ENCODE measurements around the gene CCDC85B. TPM values are rescaled to one million over a fixed set of nuclear protein-coding genes. Genes with fewer than 3 reads are reported as not detected.

The CCDC85B gene
- total RNA-seq, 1 donor from 2014 or later, result 26.6 TPM

DNA sequence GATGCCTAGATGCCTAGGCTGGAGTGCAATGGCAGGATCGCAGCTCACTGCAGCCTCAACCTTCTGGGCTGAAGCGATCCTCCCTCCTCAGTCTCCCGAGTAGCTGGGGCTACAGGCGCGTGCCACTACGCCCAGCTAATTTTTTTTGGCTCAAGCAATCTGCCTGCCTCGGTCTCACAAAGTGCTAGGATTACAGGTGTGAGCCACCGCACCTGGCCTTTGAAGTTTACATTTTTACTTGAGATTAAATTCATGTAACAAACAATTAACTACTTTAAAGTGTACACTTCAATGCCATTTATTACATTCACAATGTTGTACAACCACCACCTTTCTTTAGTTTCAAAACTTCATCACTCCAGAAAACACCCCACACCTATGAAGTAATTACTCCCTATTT lies 13.2 kb downstream of the CCDC85B start:
- no peaks in the 10 kb centered on the region for H3K27me3 Mint-ChIP-seq (ENCODE audit: low read depth)

DNA sequence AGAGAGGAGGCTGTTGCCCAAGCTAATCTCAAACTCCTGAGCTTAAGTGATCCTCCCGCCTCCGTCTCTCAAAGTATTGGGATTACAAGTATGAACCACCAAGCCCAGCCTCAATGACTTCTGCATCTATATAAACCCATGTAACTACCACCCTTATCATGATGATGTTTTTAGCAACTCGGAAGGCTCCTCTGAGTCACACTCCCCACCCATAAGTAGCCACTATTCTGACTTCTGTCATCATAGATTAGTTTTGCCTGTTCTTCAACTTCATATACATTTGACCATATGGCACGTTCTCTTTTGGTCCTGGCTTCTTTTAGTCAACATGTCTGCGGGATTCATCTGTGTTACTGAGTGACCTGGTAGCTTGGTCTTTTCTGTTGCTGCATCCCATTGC lies 16.1 kb downstream of the CCDC85B start:
- H3K4me1 Mint-ChIP-seq (ENCODE audit: low read depth), result peaks cover 33% of the 10 kb centered on the region
- H3K4me3 Mint-ChIP-seq (ENCODE audit: unreplicated experiment), result no peak overlapping the region
- H3K27me3 Mint-ChIP-seq (ENCODE audit: low read depth), result no peaks in the 10 kb centered on the region
- no peaks in the 10 kb centered on the region for H3K9me3 Mint-ChIP-seq (ENCODE audit: low read depth)
- no peak overlapping the region for H3K27ac Mint-ChIP-seq (ENCODE audit: unreplicated experiment)
- H3K36me3 Mint-ChIP-seq (ENCODE audit: low read depth), result no peaks in the 10 kb centered on the region
- TF ChIP-seq, protein P1, sequence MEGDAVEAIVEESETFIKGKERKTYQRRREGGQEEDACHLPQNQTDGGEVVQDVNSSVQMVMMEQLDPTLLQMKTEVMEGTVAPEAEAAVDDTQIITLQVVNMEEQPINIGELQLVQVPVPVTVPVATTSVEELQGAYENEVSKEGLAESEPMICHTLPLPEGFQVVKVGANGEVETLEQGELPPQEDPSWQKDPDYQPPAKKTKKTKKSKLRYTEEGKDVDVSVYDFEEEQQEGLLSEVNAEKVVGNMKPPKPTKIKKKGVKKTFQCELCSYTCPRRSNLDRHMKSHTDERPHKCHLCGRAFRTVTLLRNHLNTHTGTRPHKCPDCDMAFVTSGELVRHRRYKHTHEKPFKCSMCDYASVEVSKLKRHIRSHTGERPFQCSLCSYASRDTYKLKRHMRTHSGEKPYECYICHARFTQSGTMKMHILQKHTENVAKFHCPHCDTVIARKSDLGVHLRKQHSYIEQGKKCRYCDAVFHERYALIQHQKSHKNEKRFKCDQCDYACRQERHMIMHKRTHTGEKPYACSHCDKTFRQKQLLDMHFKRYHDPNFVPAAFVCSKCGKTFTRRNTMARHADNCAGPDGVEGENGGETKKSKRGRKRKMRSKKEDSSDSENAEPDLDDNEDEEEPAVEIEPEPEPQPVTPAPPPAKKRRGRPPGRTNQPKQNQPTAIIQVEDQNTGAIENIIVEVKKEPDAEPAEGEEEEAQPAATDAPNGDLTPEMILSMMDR (IDR thresholded peaks at IDR 0.05), result no peak
- no peak for DNase-seq (ENCODE audit: low spot score)

More for the DNA sequence above, 13.2 kb downstream of the CCDC85B start:
- H3K4me1 Mint-ChIP-seq (ENCODE audit: low read depth), result peaks cover 33% of the 10 kb centered on the region
- H3K4me3 Mint-ChIP-seq (ENCODE audit: unreplicated experiment), result no peak overlapping the region
- TF ChIP-seq, protein P1 (IDR thresholded peaks at IDR 0.05), result no peak
- no peak for DNase-seq (ENCODE audit: low spot score)
- peak overlapping the region; percentile 90 for H3K27ac Mint-ChIP-seq (ENCODE audit: unreplicated experiment)
- H3K36me3 Mint-ChIP-seq (ENCODE audit: low read depth), result no peaks in the 10 kb centered on the region
- no peaks in the 10 kb centered on the region for H3K9me3 Mint-ChIP-seq (ENCODE audit: low read depth)

DNA sequence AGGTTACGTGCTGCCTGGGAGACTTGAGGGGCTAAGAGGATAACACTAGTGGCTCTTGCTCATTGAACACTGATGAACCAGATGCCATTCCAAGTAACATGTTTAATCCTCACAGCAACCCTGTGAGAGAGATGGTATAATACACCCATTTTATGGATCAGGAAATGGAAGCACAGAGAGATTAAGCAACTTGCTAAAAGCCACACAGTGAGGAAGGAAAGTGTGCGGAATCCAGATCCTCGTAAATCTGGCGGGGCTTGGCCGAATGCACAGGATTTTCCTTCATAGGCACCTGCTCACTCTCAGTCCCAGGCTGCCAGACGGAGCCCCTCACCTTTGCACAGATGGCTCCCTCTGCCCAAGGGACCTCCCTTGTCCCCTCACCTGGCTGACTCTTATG lies 17.4 kb downstream of the CCDC85B start:
- Mint-ChIP-seq H3K36me3 (ENCODE audit: low read depth) (no peaks in the 10 kb centered on the region), H3K27me3 (ENCODE audit: low read depth) (no peaks in the 10 kb centered on the region), H3K27ac (ENCODE audit: unreplicated experiment) (no peak overlapping the region), H3K4me3 (ENCODE audit: unreplicated experiment) (no peak overlapping the region), H3K4me1 (ENCODE audit: low read depth) (peaks cover 33% of the 10 kb centered on the region), H3K9me3 (ENCODE audit: low read depth) (no peaks in the 10 kb centered on the region)
- TF ChIP-seq, protein P1 (IDR thresholded peaks at IDR 0.05), result no peak
- no peak for DNase-seq (ENCODE audit: low spot score)

DNA sequence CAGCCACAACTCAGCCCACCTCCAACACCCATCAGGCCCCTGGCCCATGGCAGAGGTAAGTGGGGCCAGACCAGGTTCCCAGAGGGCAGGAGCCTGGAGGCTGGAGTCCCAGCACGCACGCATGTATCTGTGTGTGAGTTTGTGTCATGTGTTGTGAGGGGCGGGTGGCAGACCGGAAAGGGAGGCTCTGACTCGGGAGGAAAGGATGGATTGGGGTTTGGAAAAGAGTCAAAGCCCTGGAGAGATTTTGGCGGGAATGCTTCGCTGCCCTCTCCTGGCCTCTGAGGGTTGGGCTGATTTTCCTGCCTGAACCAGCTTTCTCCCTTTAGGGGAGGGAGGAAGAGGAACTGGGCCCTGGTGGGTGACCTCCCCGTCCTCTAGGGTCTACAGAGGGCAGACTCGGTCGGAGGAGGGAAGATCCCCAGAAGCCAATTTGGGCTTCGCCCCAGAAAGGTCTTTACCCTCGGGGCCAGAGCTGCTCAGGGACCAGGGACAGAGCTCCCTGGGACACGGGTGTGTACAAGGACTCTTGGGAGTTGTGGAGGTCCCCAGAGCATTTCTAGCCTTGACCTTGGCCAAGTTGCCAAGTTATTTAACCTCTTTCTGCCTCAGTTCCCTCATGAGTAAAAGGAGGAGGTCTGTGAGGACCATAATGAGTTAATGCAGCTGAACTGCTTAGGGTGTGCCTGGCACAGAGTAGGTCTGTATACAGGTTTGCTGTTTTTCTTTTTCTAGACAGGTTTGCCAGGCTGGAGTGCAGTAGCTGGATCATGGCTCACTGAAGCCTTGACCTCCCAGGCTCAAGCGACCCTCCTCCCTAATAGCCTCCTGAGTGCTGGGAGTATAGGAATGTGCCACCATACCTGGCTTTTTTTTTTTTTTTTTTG lies 21.5 kb downstream of the CCDC85B start:
- H3K9me3 Mint-ChIP-seq (ENCODE audit: low read depth), result no peaks in the 10 kb centered on the region
- peaks cover 1% of the 10 kb centered on the region for H3K36me3 Mint-ChIP-seq (ENCODE audit: low read depth)
- H3K27ac Mint-ChIP-seq (ENCODE audit: unreplicated experiment), result peak overlapping the region; percentile 77
- TF ChIP-seq, protein P1 (IDR thresholded peaks at IDR 0.05), result peak; percentile 60
- no peaks in the 10 kb centered on the region for H3K27me3 Mint-ChIP-seq (ENCODE audit: low read depth)
- DNase-seq (ENCODE audit: low spot score), result no peak
- no peak overlapping the region for H3K4me3 Mint-ChIP-seq (ENCODE audit: unreplicated experiment)
- H3K4me1 Mint-ChIP-seq (ENCODE audit: low read depth), result peaks cover 47% of the 10 kb centered on the region

DNA sequence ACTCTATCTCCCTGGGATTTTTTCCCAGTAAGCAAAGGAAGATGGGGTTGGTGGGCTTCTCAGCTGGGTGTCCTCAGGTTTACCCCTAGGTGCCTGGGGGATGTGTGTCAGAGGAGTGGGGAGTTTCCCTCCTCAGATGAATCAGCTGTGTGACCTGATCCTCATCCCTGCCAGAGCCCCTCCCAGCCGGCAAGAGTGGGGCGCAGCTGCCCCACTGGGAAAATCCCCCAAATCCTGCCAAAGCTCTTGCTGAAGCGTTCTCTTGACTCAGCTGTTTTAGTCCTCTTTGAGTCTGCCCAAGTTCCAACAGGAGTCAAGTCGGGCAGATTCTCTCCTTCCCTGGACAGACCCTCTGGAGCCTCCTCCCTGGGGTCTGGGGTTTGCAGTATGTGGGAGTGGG lies 22.4 kb downstream of the CCDC85B start:
- Mint-ChIP-seq H3K27ac (ENCODE audit: unreplicated experiment) (peak overlapping the region; percentile 59), H3K9me3 (ENCODE audit: low read depth) (no peaks in the 10 kb centered on the region), H3K27me3 (ENCODE audit: low read depth) (no peaks in the 10 kb centered on the region), H3K36me3 (ENCODE audit: low read depth) (peaks cover 3% of the 10 kb centered on the region), H3K4me1 (ENCODE audit: low read depth) (peaks cover 52% of the 10 kb centered on the region), H3K4me3 (ENCODE audit: unreplicated experiment) (no peak overlapping the region)
- TF ChIP-seq, protein P1 (IDR thresholded peaks at IDR 0.05), result no peak
- DNase-seq (ENCODE audit: low spot score), result no peak
